ENCODE data around the gene FNDC1. TPM values are rescaled to one million over a fixed set of nuclear protein-coding genes. Genes with fewer than 3 reads are reported as not detected.

FNDC1 gene
- total RNA-seq, 1 experiment from 2014 or later = not detected

- TF ChIP-seq CTCF (IDR thresholded peaks at IDR 0.05; ENCODE audit: insufficient read depth in 1 of 2, low read depth in 1 of 2, low read length in 1 of 2, severe bottlenecking in 1 of 2, unreplicated experiment in 1 of 2) = no peak
- POLR2A ChIA-PET = no interaction called here
- Mint-ChIP-seq H3K27ac (ENCODE audit: unreplicated experiment) (no peak overlapping the region), H3K4me3 (ENCODE audit: unreplicated experiment) (no peak overlapping the region), H3K4me1 (ENCODE audit: low read depth, unreplicated experiment) (no peaks in the 10 kb centered on the region), H3K9me3 (ENCODE audit: unreplicated experiment) (no peaks in the 10 kb centered on the region), H3K27me3 (ENCODE audit: insufficient read depth, unreplicated experiment) (peaks cover 13% of the 10 kb centered on the region), H3K36me3 (ENCODE audit: insufficient read depth, unreplicated experiment) (no peaks in the 10 kb centered on the region)
- DNase-seq = no peak
- Histone ChIP-seq H3K27me3 (replicated peaks; ENCODE audit: control insufficient read depth, insufficient read depth, low read length) (no peaks in the 10 kb centered on the region), H3K4me3 (ENCODE audit: low read depth, low read length) (no peak overlapping the region), H3K9me3 (no peaks in the 10 kb centered on the region), H3K36me3 (ENCODE audit: control insufficient read depth, insufficient read depth, low read length) (no peaks in the 10 kb centered on the region), H3K4me1 (no peaks in the 10 kb centered on the region)
- intact Hi-C loops (cut with micrococcal nuclease; ENCODE audit: unreplicated experiment) = no loop called here
- CTCF ChIA-PET = no interaction called here
- BruUV-seq (replicated peaks) = no TSS peak
Measured at GRCh38 chr6:159238920-159239558, 69.8 kb downstream of the FNDC1 start.

GRCh38 chr6:159249128-159249527 lies 79.9 kb downstream of the FNDC1 start:
- no peaks in the 10 kb centered on the region for H3K4me1 ChIP-seq
- no TSS peak for BruUV-seq (replicated peaks)
- Mint-ChIP-seq H3K4me3 (ENCODE audit: unreplicated experiment) (no peak overlapping the region), H3K27me3 (ENCODE audit: insufficient read depth, unreplicated experiment) (peaks cover 8% of the 10 kb centered on the region), H3K36me3 (ENCODE audit: insufficient read depth, unreplicated experiment) (no peaks in the 10 kb centered on the region), H3K27ac (ENCODE audit: unreplicated experiment) (no peak overlapping the region), H3K9me3 (ENCODE audit: unreplicated experiment) (no peaks in the 10 kb centered on the region), H3K4me1 (ENCODE audit: low read depth, unreplicated experiment) (no peaks in the 10 kb centered on the region)
- intact Hi-C loops (cut with micrococcal nuclease; ENCODE audit: unreplicated experiment) = no loop called here
- no peak overlapping the region for H3K4me3 ChIP-seq (ENCODE audit: low read depth, low read length)
- POLR2A ChIA-PET = no interaction called here
- no peaks in the 10 kb centered on the region for H3K9me3 ChIP-seq
- CTCF ChIA-PET = no interaction called here
- no peak for DNase-seq
- no peaks in the 10 kb centered on the region for H3K36me3 ChIP-seq (ENCODE audit: control insufficient read depth, insufficient read depth, low read length)
- TF ChIP-seq CTCF (IDR thresholded peaks at IDR 0.05; ENCODE audit: insufficient read depth in 1 of 2, low read depth in 1 of 2, low read length in 1 of 2, severe bottlenecking in 1 of 2, unreplicated experiment in 1 of 2) = no peak
- H3K27me3 ChIP-seq (replicated peaks; ENCODE audit: control insufficient read depth, insufficient read depth, low read length) = no peaks in the 10 kb centered on the region; the same call in 1 of the 2 replicates

GRCh38 chr6:159249752-159250151 lies 80.6 kb downstream of the FNDC1 start:
- Mint-ChIP-seq H3K4me1 (ENCODE audit: low read depth, unreplicated experiment) (no peaks in the 10 kb centered on the region), H3K27me3 (ENCODE audit: insufficient read depth, unreplicated experiment) (peaks cover 10% of the 10 kb centered on the region), H3K9me3 (ENCODE audit: unreplicated experiment) (no peaks in the 10 kb centered on the region), H3K27ac (ENCODE audit: unreplicated experiment) (no peak overlapping the region), H3K4me3 (ENCODE audit: unreplicated experiment) (no peak overlapping the region), H3K36me3 (ENCODE audit: insufficient read depth, unreplicated experiment) (no peaks in the 10 kb centered on the region)
- no peaks in the 10 kb centered on the region for H3K4me1 ChIP-seq
- ChIA-PET CTCF (interaction anchor here (0.7 kb wide), 1 partner anchor 12 kb away, joined by 4 read pairs; no protein-coding TSS in a partner anchor), POLR2A (no interaction called here)
- H3K4me3 ChIP-seq (ENCODE audit: low read depth, low read length) = no peak overlapping the region
- no peak for DNase-seq
- H3K9me3 ChIP-seq = no peaks in the 10 kb centered on the region
- H3K27me3 ChIP-seq (replicated peaks; ENCODE audit: control insufficient read depth, insufficient read depth, low read length) = no peaks in the 10 kb centered on the region; the same call in 1 of the 2 replicates
- no TSS peak for BruUV-seq (replicated peaks)
- no peaks in the 10 kb centered on the region for H3K36me3 ChIP-seq (ENCODE audit: control insufficient read depth, insufficient read depth, low read length)
- no peak for TF ChIP-seq CTCF (IDR thresholded peaks at IDR 0.05; ENCODE audit: insufficient read depth in 1 of 2, low read depth in 1 of 2, low read length in 1 of 2, severe bottlenecking in 1 of 2, unreplicated experiment in 1 of 2)
- intact Hi-C loops (cut with micrococcal nuclease; ENCODE audit: unreplicated experiment) = loop anchor here (10.0 kb wide), 1 partner anchor 405 kb away; no protein-coding TSS in a partner anchor
